HepG2 (cell line): Measurements from ENCODE around the gene SEC24D. TPM values are rescaled to one million over a fixed set of nuclear protein-coding genes. Genes with fewer than 3 reads are reported as not detected.

Experiments
- ARNT ChIP-seq: fragments of 450-650 bp; IDR thresholded peaks from 2 replicates; pipeline ENCODE4 v1.6.1; 2017
- KAT8 ChIP-seq: IDR thresholded peaks from 2 replicates; pipeline ENCODE4 v1.6.1; 2016; ENCODE audit warnings: missing genetic modification reagents, missing compliant biosample characterization
- NFAT5 ChIP-seq: sonication (generic); formaldehyde crosslinking; IDR thresholded peaks from 2 replicates; pipeline ENCODE4 v1.4.0; 2020; ENCODE audit warnings: missing genetic modification reagents
- PCBP1 ChIP-seq: fragments of 200-400 bp; formaldehyde crosslinking; IDR thresholded peaks from 2 replicates; pipeline ENCODE4 v1.6.1; 2017; ENCODE audit warnings: mild to moderate bottlenecking, low read depth, low read length, borderline replicate concordance
- RFX5 ChIP-seq: IDR thresholded peaks from 2 replicates; pipeline ENCODE4 v1.6.1; 2011; ENCODE audit warnings: low read depth, low read length, improper control_type of control experiment
- TERF1 ChIP-seq: sonication (generic); formaldehyde crosslinking; IDR thresholded peaks from 2 replicates; pipeline ENCODE4 v1.8.0; 2022; ENCODE audit warnings: mild to moderate bottlenecking, missing genetic modification reagents, moderate library complexity
- ZBTB20 ChIP-seq: sonication (generic); formaldehyde crosslinking; IDR thresholded peaks from 2 replicates; pipeline ENCODE4 v1.8.1; 2023; ENCODE audit warnings: missing genetic modification reagents, low read depth, mild to moderate bottlenecking, borderline replicate concordance
- ZBTB39 ChIP-seq: sonication (generic); formaldehyde crosslinking; IDR thresholded peaks from 2 replicates; pipeline ENCODE4 v1.5.0; 2020; ENCODE audit warnings: missing genetic modification reagents
- ZBTB46 ChIP-seq: sonication (generic); formaldehyde crosslinking; IDR thresholded peaks from 2 replicates; pipeline ENCODE4 v1.4.0; 2020; ENCODE audit warnings: mild to moderate bottlenecking, missing genetic modification reagents, borderline replicate concordance
- ZNF160 ChIP-seq: sonication (generic); formaldehyde crosslinking; IDR thresholded peaks from 2 replicates; pipeline ENCODE4 v1.8.0; 2022; ENCODE audit warnings: mild to moderate bottlenecking, inconsistent platforms, missing genetic modification reagents
- ZNF331 ChIP-seq: sonication (generic); formaldehyde crosslinking; IDR thresholded peaks from 2 replicates; pipeline ENCODE4 v1.4.0; 2020; ENCODE audit warnings: missing genetic modification reagents
- ZNF430 ChIP-seq: sonication (generic); formaldehyde crosslinking; IDR thresholded peaks from 2 replicates; pipeline ENCODE4 v1.9.0; 2021; ENCODE audit warnings: mild to moderate bottlenecking, missing genetic modification reagents
- ZNF431 ChIP-seq: sonication (generic); formaldehyde crosslinking; IDR thresholded peaks from 2 replicates; pipeline ENCODE4 v1.9.0; 2022; ENCODE audit warnings: missing genetic modification reagents, low read depth, mild to moderate bottlenecking, borderline replicate concordance
- polyA plus RNA-seq, 8 experiments: library from polyadenylated mRNA; depleted of rRNA in 3 of 8; stranded (reverse) in 7 of 8; unstranded in 1 of 8; fragments of >200 nt; fragmentation: Illumina TruSeq in 4 of 8; extraction: Trizol in 4 of 8; gene quantifications; 2 replicates each; pipeline versions ENCODE4 v1.2.1 to v1.2.3, GENCODE V29; 2011 to 2016; ENCODE audit warnings: low read depth in 4 of 8, missing spikeins in 1 of 8, mixed read lengths in 1 of 8; ENCODE audit not compliant: insufficient read depth in 1 of 8
- total RNA-seq, 5 experiments: library from RNA; depleted of rRNA; stranded (reverse); fragments of >200 nt; fragmentation: Illumina TruSeq; extraction: Trizol; gene quantifications; 2 replicates each; pipeline ENCODE4 v1.2.3, GENCODE V29; 2016; ENCODE audit warnings: low read depth in 1 of 5

The SEC24D gene
- total and polyA plus RNA-seq, 2 of the 13 experiments (the other 11 are each of a cell fraction or from before 2014, with no cell fraction given) = 30.0 to 51.1 TPM

GRCh38 chr4:118834960-118835569 is 861 bp downstream of the SEC24D start (continued):
- no peak for TF ChIP-seq ZBTB39 (CRISPR knock-in tag)
- TF ChIP-seq ZNF160 (CRISPR knock-in tag) = no peak
- no peak for TF ChIP-seq ZNF430
- TF ChIP-seq ZNF431 = 0 out of 2 replicates have a peak, but pooled peaks have one; percentile 23
- TF ChIP-seq ZBTB46 (CRISPR knock-in tag) = no peak
- TF ChIP-seq TERF1 (CRISPR knock-in tag) = 0 out of 2 replicates have a peak, but pooled peaks have one; percentile 43
- TF ChIP-seq ARNT = no peak
- TF ChIP-seq ZBTB20 = 0 out of 2 replicates have a peak, but pooled peaks have one; percentile 10
- no peak for TF ChIP-seq NFAT5
- TF ChIP-seq RFX5 = no peak
- TF ChIP-seq KAT8 (CRISPR knock-in tag) = peak; percentile 46; the same call in 1 of the 2 replicates
- TF ChIP-seq PCBP1 = no peak
- TF ChIP-seq ZNF331 (CRISPR knock-in tag) = 0 out of 2 replicates have a peak, but pooled peaks have one; percentile 37
